Right lobe of liver (tissue), 6 donors: ENCODE results near the gene ROBO2. TPM values are rescaled to one million over a fixed set of nuclear protein-coding genes. Genes with fewer than 3 reads are reported as not detected.

Source experiments
- ATAC-seq, 4 donors: fragments of 200-7000 bp; cut with Tn5 transposase; one replicate each; pipeline ENCODE4 v1.9.1; 2020; ENCODE audit warnings: mild to moderate bottlenecking in 4 of 4, moderate library complexity in 4 of 4
- DNase-seq, 3 donors: peaks; one replicate each; pipeline ENCODE4 v3.0.0-alpha.2; 2020
- H3K27ac ChIP-seq, 3 donors: fragments of 200-600 bp; one replicate each; pipeline ENCODE4 v1.8.0; 2022
- H3K27me3 ChIP-seq, 2 donors: fragments of 200-600 bp; one replicate each; pipeline ENCODE4 v1.8.0; 2022
- H3K36me3 ChIP-seq, 4 donors: fragments of 200-600 bp; sonication (generic) in 1 of 4; one replicate each; pipeline versions ENCODE4 v1.5.1 to v1.8.0; 2017 to 2022; ENCODE audit warnings: control low read depth in 1 of 4
- H3K4me1 ChIP-seq, 4 donors: fragments of 200-600 bp; sonication (generic) in 1 of 4; one replicate each; pipeline versions ENCODE4 v1.5.1 to v1.8.0; 2017 to 2022; ENCODE audit warnings: control low read depth in 1 of 4
- H3K4me3 ChIP-seq, 3 donors: fragments of 200-600 bp; one replicate each; pipeline ENCODE4 v1.8.0; 2022
- H3K9me3 ChIP-seq, 4 donors: fragments of 200-600 bp; sonication (generic) in 1 of 4; one replicate each; pipeline versions ENCODE4 v1.5.1 to v1.8.0; 2017 to 2022; ENCODE audit warnings: control low read depth in 1 of 4
- CTCF ChIP-seq, 4 donors: fragments of 200-600 bp in 3 of 4; fragments of 450-650 bp in 1 of 4; IDR thresholded peaks; one replicate each; pipeline versions ENCODE4 v1.5.1 to v1.8.0; 2016 to 2022; ENCODE audit warnings: antibody characterized with exemption in 4 of 4, mild to moderate bottlenecking in 2 of 4
- POLR2A ChIP-seq: fragments of 450-650 bp; IDR thresholded peaks from one replicate; pipeline ENCODE4 v1.6.1; 2017; ENCODE audit warnings: antibody characterized with exemption, mild to moderate bottlenecking
- WGBS: methylation state at CpG from one replicate; pipeline ENCODE4 v1.1.6; 2018; ENCODE audit warnings: low coverage, low lambda C conversion rate; ENCODE audit not compliant: insufficient coverage; ENCODE audit errors: missing lambda C conversion rate; 5-methylcytosine and 5-hydroxymethylcytosine counted together
- intact Hi-C, 2 donors: fragments of 100-400 bp; cut with DNase I; formaldehyde crosslinking; loops; one replicate each; pipeline versions ENCODE4 v1.11.2 to v1.14.1; 2022
- total RNA-seq, 6 experiments: library from RNA; depleted of rRNA in 2 of 6; stranded (reverse); fragments of >200 nt in 2 of 6; fragmentation: NEBNext Ultra II Directional in 3 of 6; extraction: Animal tissue kit (Norgen Biotek cat#: 25700) in 3 of 6; gene quantifications; one replicate each; pipeline versions ENCODE4 v1.1.0 to v1.2.4, GENCODE V29; 2016 to 2023
- donor health status: DM: no; HTN: yes; CAD: no.
- donor health status: DM: no; HTN: no; CAD: no.
- donor health status: DM: no; HTN: no; CAD: no.
- donor health status: DM: no; HTN: yes; CAD: no.
- donor health status: DM: no; HTN: yes; CAD: no.

The ROBO2 gene
- total RNA-seq, 6 experiments from 2014 or later: 0.07 to 1.7 (median 0.67) TPM

DNA sequence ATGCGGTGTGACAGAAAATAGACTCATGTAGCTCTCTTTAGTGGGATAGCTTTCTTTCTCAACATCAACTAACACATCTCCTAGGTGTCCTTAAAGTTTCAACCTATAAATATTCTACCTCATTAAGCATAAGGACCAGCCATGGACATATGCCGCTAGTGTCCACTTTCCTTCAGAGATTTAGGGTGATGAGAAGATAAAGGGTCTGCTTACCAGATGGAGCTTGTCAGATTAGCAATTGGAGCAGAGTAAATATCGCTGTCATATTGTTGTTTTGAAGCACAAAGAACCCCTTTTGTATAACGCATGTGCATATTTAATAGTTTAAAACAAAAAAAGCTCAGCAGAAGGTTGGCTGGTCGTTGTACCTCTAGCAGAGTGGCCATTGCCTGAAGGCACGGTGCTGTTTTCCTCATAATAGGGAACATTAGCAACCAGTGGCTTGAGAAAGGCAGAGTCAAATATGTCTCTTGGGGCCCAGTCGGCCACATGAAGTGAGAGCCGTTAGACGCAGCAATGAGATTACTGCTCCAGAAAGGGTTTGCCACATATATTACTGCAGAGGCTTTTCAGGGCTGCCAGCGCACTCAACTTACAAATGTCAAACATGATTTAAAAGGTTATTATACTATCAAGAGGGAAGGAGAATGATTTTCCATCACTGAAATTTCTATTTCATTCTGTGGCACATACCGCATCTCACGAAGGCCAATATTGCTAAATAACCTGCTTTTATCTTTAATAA is 264.2 kb downstream of the ROBO2 start:
- Histone ChIP-seq H3K4me1 (no peaks in the 10 kb centered on the region), H3K27ac (no peak overlapping the region), H3K9me3 (no peaks in the 10 kb centered on the region), H3K4me3 (no peak overlapping the region), H3K36me3 (no peaks in the 10 kb centered on the region), H3K27me3 (no peaks in the 10 kb centered on the region)
- TF ChIP-seq CTCF (IDR thresholded peaks at IDR 0.05): no peak
- no peak for TF ChIP-seq POLR2A
- intact Hi-C loops: no loop called here
- ATAC-seq: no peak
- 77% methylated on average over 11 of the region's 12 CpGs for WGBS
- DNase-seq: no peak

GRCh38 chr3:77304700-77305021 is 264.8 kb downstream of the ROBO2 start:
- H3K4me3 ChIP-seq: no peak overlapping the region
- no peak for TF ChIP-seq CTCF (IDR thresholded peaks at IDR 0.05)
- TF ChIP-seq POLR2A: no peak
- intact Hi-C loops: no loop called here
- H3K4me1 ChIP-seq: no peaks in the 10 kb centered on the region
- ATAC-seq (no peak), DNase-seq (no peak)
- H3K27me3 ChIP-seq: no peaks in the 10 kb centered on the region
- H3K9me3 ChIP-seq: no peaks in the 10 kb centered on the region
- no peaks in the 10 kb centered on the region for H3K36me3 ChIP-seq
- WGBS: 87% methylated on average over 3 of the region's 3 CpGs
- no peak overlapping the region for H3K27ac ChIP-seq

DNA sequence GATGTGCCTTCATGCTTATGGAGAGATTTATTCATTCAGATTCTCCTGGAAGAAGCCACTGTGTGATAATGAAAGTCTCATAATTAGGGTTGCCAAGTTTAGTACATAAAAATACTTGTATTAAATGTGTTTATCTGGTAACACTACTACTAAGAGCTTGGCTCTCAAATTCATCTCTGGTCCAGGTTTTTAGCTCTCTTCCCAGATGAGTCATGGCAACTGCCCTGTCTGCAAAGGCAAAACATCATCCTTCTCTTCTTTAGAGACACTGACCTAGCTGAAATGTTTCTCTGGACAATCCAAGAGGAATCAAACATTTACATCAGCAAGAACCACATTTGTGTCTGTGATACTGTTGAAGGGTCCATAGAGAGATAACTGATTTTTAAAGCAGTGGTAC is 269.6 kb downstream of the ROBO2 start:
- no peaks in the 10 kb centered on the region for H3K9me3 ChIP-seq
- no peak for ATAC-seq
- H3K27ac ChIP-seq: no peak overlapping the region
- intact Hi-C loops: no loop called here
- DNase-seq: no peak
- no peaks in the 10 kb centered on the region for H3K4me1 ChIP-seq
- no peak for TF ChIP-seq POLR2A
- TF ChIP-seq CTCF (IDR thresholded peaks at IDR 0.05): no peak
- no peaks in the 10 kb centered on the region for H3K36me3 ChIP-seq
- H3K27me3 ChIP-seq: no peaks in the 10 kb centered on the region
- no peak overlapping the region for H3K4me3 ChIP-seq

DNA sequence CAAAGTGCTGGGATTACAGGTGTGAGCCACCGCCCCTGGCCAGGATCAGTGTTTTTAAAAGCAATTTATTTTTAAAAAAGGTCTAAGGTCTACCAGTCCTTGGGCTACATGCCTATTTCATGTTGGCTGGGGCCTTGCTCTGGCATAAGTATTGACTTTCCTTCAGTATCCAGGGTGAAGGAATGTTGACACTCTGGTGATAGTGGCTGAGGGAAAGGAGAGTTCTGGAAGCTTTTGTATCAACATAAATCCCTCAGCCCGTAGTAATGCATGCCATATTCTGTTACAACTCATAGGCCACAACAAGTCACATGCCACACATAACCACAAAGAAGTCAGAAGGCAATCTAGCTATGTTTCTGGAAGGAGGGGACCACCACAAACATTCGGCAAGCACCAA is 273.9 kb downstream of the ROBO2 start:
- no peaks in the 10 kb centered on the region for H3K9me3 ChIP-seq

More for the DNA sequence above, 273.9 kb downstream of the ROBO2 start:
- 36% methylated on average over 2 of the region's 3 CpGs for WGBS
- H3K27me3 ChIP-seq: no peaks in the 10 kb centered on the region
- H3K36me3 ChIP-seq: no peaks in the 10 kb centered on the region
- intact Hi-C loops: no loop called here
- H3K4me1 ChIP-seq: no peaks in the 10 kb centered on the region
- H3K27ac ChIP-seq: no peak overlapping the region
- H3K4me3 ChIP-seq: no peak overlapping the region
- TF ChIP-seq CTCF (IDR thresholded peaks at IDR 0.05): no peak
- TF ChIP-seq POLR2A: no peak
- no peak for ATAC-seq
- no peak for DNase-seq
